ENCODE data around the gene ANKRD17.

ANKRD17 gene

DNA sequence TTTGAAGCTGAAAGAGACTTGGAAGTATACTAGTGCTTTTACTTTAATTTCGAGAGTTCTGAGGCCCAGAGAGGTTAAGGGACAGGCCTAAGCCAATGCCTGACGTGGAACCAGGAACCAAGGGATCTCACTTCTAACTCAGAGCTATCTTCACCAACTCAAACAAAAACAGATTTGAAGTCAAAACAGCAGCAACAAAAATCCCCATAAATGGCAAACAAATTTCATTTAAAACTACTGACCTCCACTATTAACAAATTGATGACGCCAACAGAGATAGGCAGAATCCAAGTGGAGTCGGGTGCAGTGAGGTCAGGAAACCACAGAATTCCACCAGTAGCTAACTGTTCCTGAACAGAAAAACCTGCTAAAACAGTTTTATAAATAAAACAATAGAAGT lies 194.1 kb downstream of the ANKRD17 start:
- DNase-seq (ENCODE audit: insufficient read length, low spot score) (no peak), FAIRE-seq (no peak)
- TF ChIP-seq CTCF (IDR thresholded peaks at IDR 0.05; ENCODE audit: insufficient read depth, missing control alignments) = no peak

- TF ChIP-seq CTCF (IDR thresholded peaks at IDR 0.05; ENCODE audit: insufficient read depth, missing control alignments) = no peak
- DNase-seq (ENCODE audit: insufficient read length, low spot score) = no peak
- FAIRE-seq = no peak
These were observed 203.2 kb downstream of the ANKRD17 start for GRCh38 chr4:73055241-73055897.

GRCh38 chr4:73053974-73054480 lies 204.6 kb downstream of the ANKRD17 start:
- FAIRE-seq (no peak), DNase-seq (ENCODE audit: insufficient read length, low spot score) (no peak)
- TF ChIP-seq CTCF (IDR thresholded peaks at IDR 0.05; ENCODE audit: insufficient read depth, missing control alignments) = no peak

DNA sequence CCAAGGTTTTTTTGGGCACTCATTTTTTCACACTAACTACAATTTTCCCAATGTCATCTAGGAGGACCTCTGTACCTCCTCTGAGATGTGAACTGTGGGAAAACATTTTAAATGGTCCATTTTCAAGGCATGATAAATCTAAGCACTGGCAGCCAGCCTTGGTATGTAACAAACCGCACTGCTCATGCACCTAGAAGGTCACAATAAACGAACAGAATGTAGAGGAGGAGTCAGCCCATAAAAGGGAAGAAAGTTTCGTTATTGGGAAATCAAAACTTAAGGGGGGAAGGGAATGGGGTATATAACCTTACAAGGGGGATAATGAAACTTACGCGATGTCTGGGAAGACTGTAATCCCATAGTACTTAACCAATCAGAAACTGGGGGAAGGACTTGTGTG lies 205.5 kb downstream of the ANKRD17 start:
- DNase-seq (ENCODE audit: insufficient read length, low spot score) (no peak), FAIRE-seq (no peak)
- no peak for TF ChIP-seq CTCF (IDR thresholded peaks at IDR 0.05; ENCODE audit: insufficient read depth, missing control alignments)

DNA sequence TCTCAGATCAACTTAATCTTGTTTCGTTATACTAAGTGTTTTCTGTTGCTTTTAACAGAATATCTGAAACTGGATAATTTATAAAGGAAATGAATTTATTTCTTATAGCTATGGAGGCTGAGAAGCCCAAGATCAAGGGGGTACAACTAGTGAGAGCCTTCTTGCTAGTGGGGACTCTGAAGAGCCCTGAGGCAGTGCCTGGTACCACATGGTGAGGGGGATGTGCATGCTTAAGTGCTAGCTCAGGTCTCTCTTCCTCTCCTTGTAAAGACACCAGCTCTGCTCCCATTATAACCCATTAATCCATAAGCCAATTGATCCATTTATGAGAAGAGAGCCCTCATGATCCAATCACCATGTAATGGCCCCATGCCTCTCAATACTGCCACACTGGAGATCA lies 207.0 kb downstream of the ANKRD17 start:
- DNase-seq (ENCODE audit: insufficient read length, low spot score) = no peak
- FAIRE-seq = no peak
- no peak for TF ChIP-seq CTCF (IDR thresholded peaks at IDR 0.05; ENCODE audit: insufficient read depth, missing control alignments)

- no peak for TF ChIP-seq CTCF (IDR thresholded peaks at IDR 0.05; ENCODE audit: insufficient read depth, missing control alignments)
- FAIRE-seq = no peak
- no peak for DNase-seq (ENCODE audit: insufficient read length, low spot score)
These were observed 212.7 kb downstream of the ANKRD17 start for GRCh38 chr4:73045879-73046278.

DNA sequence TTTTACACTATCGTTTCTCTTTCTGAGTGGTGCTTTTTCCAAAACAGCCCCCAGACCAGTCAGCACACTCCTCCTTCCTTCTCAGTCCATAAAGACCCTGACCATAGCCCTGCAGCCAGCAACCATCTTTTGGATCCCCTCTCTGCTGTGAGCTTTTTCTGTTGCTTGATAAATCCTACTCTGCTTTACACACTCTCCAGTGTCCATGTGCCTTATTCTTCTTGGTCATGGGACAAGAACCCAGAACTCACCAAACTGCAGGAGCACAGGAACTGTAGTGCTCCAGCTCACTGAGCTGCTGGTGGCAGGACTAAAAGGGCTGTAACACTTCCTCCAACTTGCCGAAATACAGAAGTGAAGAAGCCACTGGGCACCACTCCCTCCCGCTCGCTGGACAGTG lies 221.5 kb downstream of the ANKRD17 start:
- DNase-seq (ENCODE audit: insufficient read length, low spot score) (no peak), FAIRE-seq (no peak)
- TF ChIP-seq CTCF (IDR thresholded peaks at IDR 0.05; ENCODE audit: insufficient read depth, missing control alignments) = no peak
